ENCODE measurements around the gene CASTOR2. TPM values are rescaled to one million over a fixed set of nuclear protein-coding genes. Genes with fewer than 3 reads are reported as not detected.

The CASTOR2 gene
- total RNA-seq, 1 experiment from 2014 or later, result 26.5 TPM

GRCh38 chr7:75055830-75056772 lies 91.6 kb downstream of the CASTOR2 start:
- H2BK12ac ChIP-seq (ENCODE audit: insufficient read length, low read depth, low read length), result no peak overlapping the region
- H4K5ac ChIP-seq (ENCODE audit: insufficient read length, low read depth, low read length), result no peak overlapping the region
- H2AFZ ChIP-seq (ENCODE audit: low read length), result no peak overlapping the region
- H3K18ac ChIP-seq (ENCODE audit: insufficient read length, low read depth, low read length), result no peak overlapping the region
- Mint-ChIP-seq H3K27me3 (ENCODE audit: low read depth) (no peaks in the 10 kb centered on the region), H3K9me3 (no peaks in the 10 kb centered on the region), H3K36me3 (ENCODE audit: insufficient read depth in 1 of 3, low read depth in 3 of 3) (peaks cover 39 to 90% (median 88%) of the 10 kb centered on the region in 3 experiments; a peak in 6 of 7 replicates), H3K27ac (peak overlapping the region in 1 of 3 experiments; percentile 44; a peak in 1 of 7 replicates), H3K4me1 (no peaks in the 10 kb centered on the region), H3K4me3 (no peak overlapping the region)
- H3K27me3 ChIP-seq (ENCODE audit: insufficient read depth, low read length), result no peaks in the 10 kb centered on the region
- no peaks in the 10 kb centered on the region for H3K79me1 ChIP-seq (ENCODE audit: insufficient read depth, low read depth, low read length, poor library complexity, severe bottlenecking)
- WGBS (ENCODE audit: extremely low coverage, insufficient read length, low lambda C conversion rate), result no CpG with 5 or more reads among the region's 14 CpGs
- no peak overlapping the region for H2BK15ac ChIP-seq (ENCODE audit: low read depth, low read length)
- H3K9me3 ChIP-seq (ENCODE audit: control insufficient read depth, low read depth, low read length), result no peaks in the 10 kb centered on the region
- H3K79me2 ChIP-seq (ENCODE audit: insufficient read depth, low read length), result no peaks in the 10 kb centered on the region
- TF ChIP-seq CTCF (conservative IDR thresholded peaks at IDR 0.05), result no peak
- H3K4ac ChIP-seq (ENCODE audit: low read depth, low read length), result no peak overlapping the region
- H4K8ac ChIP-seq (replicated peaks; ENCODE audit: insufficient read length, low read depth, low read length), result no peak overlapping the region
- H3T11ph ChIP-seq (ENCODE audit: low read length), result no peak overlapping the region
- no peak overlapping the region for H3K9ac ChIP-seq (ENCODE audit: extremely low read depth, insufficient read length, low read length)
- no peak overlapping the region for H2BK5ac ChIP-seq (ENCODE audit: insufficient read length, low read length)
- no peak overlapping the region for H3K4me2 ChIP-seq (ENCODE audit: insufficient read depth, insufficient read length, low read length)
- no peak overlapping the region for H3K56ac ChIP-seq (ENCODE audit: insufficient read length, low read depth, low read length)
- no peak overlapping the region for H2BK120ac ChIP-seq (ENCODE audit: low read depth, low read length, poor library complexity, severe bottlenecking)
- no peak for DNase-seq
- H3K14ac ChIP-seq (ENCODE audit: insufficient read depth, low read length), result no peak overlapping the region
- no peaks in the 10 kb centered on the region for H3K23me2 ChIP-seq (ENCODE audit: insufficient read length, low read depth, low read length, poor library complexity, severe bottlenecking)
- H3K23ac ChIP-seq (ENCODE audit: insufficient read length, low read depth, low read length), result no peak overlapping the region
- no peak overlapping the region for H4K91ac ChIP-seq (ENCODE audit: insufficient read length, low read depth, low read length)
- no peak overlapping the region for H2AK5ac ChIP-seq (ENCODE audit: insufficient read length, low read length)
- H3K4me1 ChIP-seq (ENCODE audit: insufficient read depth, low read length), result no peaks in the 10 kb centered on the region
- H3K27ac ChIP-seq (ENCODE audit: insufficient read length, low read depth, low read length), result no peak overlapping the region
- H4K20me1 ChIP-seq (ENCODE audit: control insufficient read depth, insufficient read depth, insufficient read length), result no peaks in the 10 kb centered on the region
- no peak overlapping the region for H2BK20ac ChIP-seq (ENCODE audit: low read depth, low read length, poor library complexity, severe bottlenecking)

Data from H9 (cell line).